GM12873 (cell line): ENCODE data around the gene NPAS3.

Experiments used
- CTCF ChIP-seq: IDR thresholded peaks from 2 replicates; pipeline ENCODE4 v1.5.1; 2012; ENCODE audit warnings: low read depth, mild to moderate bottlenecking, moderate library complexity, low read length, control low read depth; ENCODE audit not compliant: insufficient read depth; ENCODE audit errors: missing control alignments

The NPAS3 gene

GRCh38 chr14:33610121-33610520 lies 671.4 kb downstream of the NPAS3 start:
- TF ChIP-seq CTCF, result no peak

- no peak for TF ChIP-seq CTCF
These were observed 672.9 kb downstream of the NPAS3 start for GRCh38 chr14:33611405-33612196.

GRCh38 chr14:33612197-33612505 lies 673.5 kb downstream of the NPAS3 start:
- TF ChIP-seq CTCF, result no peak

- TF ChIP-seq CTCF, result no peak
These were observed 678.5 kb downstream of the NPAS3 start for GRCh38 chr14:33617154-33617553.

- no peak for TF ChIP-seq CTCF
These were observed 679.9 kb downstream of the NPAS3 start for GRCh38 chr14:33618361-33619105.

GRCh38 chr14:33622496-33622895 lies 683.8 kb downstream of the NPAS3 start:
- no peak for TF ChIP-seq CTCF

- TF ChIP-seq CTCF, result no peak
These were observed 691.1 kb downstream of the NPAS3 start for GRCh38 chr14:33629792-33630191.
